Fibroblast of pulmonary artery (primary cell): ENCODE results near the gene AARS2.

ENCODE experiments used
- DNase-seq: peaks from one replicate; pipeline ENCODE4 v3.0.0-alpha.2; 2010; ENCODE audit warnings: low read depth
- H3K4me3 ChIP-seq: replicated peaks from 2 replicates; pipeline ENCODE4 v1.5.1; 2011; ENCODE audit warnings: low read depth, mild to moderate bottlenecking, control low read depth, low read length, moderate library complexity
- TF ChIP-seq, protein P1 (sequence below): IDR thresholded peaks from 2 replicates; pipeline ENCODE4 v1.5.1; 2011; ENCODE audit warnings: mild to moderate bottlenecking, control low read depth, low read length, inconsistent platforms; ENCODE audit errors: missing control alignments

The AARS2 gene

DNA sequence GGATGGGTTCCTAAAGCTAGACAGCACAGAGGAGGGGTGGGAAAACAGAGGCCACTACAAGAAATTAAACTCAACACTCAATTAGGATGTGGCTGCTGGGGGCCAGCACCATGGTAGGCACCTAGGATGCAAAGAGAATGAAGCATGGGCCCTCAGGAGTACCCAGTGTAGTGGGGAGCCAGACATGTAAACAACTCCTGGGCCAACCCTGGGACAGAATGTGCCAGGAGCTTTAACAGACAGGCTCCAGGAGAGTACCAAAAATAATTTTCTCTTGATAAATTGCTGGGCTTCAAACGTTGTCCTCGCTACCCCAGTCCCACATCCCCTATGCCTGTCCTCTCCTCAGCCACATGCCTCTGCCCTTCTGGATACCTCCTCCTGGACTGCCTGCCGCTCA lies 41.2 kb downstream of the AARS2 start:
- TF ChIP-seq, protein P1, sequence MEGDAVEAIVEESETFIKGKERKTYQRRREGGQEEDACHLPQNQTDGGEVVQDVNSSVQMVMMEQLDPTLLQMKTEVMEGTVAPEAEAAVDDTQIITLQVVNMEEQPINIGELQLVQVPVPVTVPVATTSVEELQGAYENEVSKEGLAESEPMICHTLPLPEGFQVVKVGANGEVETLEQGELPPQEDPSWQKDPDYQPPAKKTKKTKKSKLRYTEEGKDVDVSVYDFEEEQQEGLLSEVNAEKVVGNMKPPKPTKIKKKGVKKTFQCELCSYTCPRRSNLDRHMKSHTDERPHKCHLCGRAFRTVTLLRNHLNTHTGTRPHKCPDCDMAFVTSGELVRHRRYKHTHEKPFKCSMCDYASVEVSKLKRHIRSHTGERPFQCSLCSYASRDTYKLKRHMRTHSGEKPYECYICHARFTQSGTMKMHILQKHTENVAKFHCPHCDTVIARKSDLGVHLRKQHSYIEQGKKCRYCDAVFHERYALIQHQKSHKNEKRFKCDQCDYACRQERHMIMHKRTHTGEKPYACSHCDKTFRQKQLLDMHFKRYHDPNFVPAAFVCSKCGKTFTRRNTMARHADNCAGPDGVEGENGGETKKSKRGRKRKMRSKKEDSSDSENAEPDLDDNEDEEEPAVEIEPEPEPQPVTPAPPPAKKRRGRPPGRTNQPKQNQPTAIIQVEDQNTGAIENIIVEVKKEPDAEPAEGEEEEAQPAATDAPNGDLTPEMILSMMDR: no peak
- no peak for DNase-seq
- no peak overlapping the region for H3K4me3 ChIP-seq

DNA sequence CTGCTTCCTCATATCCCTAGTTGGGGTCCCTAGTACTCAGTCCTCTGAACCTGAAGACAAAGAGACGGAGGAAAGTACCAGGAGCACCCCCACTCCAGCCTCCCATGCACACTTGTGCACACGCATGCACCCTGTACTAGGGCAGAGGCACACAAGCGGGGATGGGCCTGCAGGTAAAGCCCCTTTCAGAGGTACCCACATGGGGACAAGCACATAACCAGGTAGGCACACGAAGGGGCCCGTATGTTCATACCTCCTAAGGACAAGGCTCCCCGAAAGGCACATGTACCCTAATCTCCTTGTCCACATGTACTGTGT lies 41.8 kb downstream of the AARS2 start:
- DNase-seq: no peak
- H3K4me3 ChIP-seq: no peak overlapping the region
- TF ChIP-seq, protein P1: no peak

DNA sequence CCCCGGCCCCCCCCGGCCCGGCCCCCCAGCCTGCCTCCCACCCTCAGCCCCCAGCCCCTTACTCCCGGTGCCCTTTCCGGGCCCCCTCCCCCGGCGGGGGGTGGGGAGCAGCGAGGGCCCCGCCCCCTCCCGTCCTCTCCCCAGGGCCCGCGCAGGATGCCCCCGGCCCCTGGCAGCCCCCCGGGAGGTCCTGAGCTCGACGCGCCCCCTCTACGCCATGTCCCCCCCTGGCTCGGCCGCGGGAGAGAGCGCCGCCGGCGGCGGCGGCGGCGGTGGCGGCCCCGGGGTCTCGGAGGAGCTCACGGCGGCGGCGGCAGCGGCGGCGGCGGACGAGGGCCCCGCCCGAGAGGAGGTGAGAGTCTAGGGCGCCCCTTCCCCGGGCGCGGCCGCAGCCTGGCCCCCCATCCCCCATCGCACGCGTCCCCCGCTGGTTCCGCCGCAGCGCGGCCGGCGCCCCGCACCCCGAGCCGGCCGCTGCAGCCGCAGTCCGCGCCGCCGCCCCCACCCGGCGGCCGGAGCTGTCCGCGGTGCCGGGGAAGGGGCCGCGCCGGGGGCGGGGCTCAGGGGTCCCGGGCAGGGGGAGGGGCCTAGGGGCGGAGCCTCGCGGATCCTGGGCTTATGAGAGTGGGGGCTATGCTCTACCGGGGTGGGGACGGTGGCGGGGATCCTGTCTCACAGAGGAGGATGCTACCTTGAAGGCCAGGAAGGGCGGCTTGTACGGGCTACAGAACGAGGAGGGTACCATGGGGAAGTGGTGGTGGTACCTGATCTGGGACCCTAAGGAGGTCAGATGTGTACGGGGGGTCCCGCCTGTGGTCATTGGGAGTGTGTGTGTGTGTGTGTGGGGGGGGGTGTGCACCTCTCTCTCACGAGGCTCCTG lies 42.4 kb downstream of the AARS2 start:
- no peak overlapping the region for H3K4me3 ChIP-seq
- TF ChIP-seq, protein P1: no peak

DNA sequence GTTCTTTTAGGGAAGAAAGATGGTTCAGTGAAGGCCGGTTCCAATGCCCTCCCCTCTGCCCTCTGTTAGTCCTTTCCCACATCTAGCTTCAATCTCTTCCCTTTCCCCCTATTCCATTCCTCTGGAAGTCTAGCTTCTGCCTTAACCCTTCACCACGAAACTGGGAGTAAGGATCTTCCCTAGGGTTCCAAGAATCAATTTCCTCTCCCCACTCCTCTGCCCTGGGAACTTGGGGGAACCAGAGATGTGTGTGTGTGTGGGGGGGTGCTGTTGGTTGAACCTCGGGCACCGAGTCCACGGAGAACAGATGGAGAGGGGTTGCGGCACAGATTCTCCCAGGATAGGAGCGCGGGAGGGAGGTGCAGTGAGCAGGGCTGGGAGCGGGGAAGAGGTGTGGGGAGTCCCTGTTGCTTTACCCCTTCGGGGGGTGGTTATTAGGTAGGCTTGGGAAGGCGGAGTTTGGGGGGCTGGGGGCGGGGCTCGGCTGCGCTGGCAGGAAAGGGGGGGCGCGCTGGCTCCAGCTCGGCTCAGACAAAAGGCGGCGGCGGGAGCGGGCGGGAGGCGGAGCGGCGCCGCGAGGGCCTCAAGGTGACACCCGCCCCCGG lies 43.1 kb downstream of the AARS2 start, which contains the start of gene TMEM151B:
TSS of gene TMEM151B (plus strand) at position 530 of the 605 bp plus-strand sequence. CDS start 293 bp downstream, outside the sequence.
- H3K4me3 ChIP-seq: no peak within 1 kb of the TSS
- TF ChIP-seq, protein P1: no peak
- DNase-seq: no peak

More for the DNA sequence above, 42.4 kb downstream of the AARS2 start:
- DNase-seq: no peak

DNA sequence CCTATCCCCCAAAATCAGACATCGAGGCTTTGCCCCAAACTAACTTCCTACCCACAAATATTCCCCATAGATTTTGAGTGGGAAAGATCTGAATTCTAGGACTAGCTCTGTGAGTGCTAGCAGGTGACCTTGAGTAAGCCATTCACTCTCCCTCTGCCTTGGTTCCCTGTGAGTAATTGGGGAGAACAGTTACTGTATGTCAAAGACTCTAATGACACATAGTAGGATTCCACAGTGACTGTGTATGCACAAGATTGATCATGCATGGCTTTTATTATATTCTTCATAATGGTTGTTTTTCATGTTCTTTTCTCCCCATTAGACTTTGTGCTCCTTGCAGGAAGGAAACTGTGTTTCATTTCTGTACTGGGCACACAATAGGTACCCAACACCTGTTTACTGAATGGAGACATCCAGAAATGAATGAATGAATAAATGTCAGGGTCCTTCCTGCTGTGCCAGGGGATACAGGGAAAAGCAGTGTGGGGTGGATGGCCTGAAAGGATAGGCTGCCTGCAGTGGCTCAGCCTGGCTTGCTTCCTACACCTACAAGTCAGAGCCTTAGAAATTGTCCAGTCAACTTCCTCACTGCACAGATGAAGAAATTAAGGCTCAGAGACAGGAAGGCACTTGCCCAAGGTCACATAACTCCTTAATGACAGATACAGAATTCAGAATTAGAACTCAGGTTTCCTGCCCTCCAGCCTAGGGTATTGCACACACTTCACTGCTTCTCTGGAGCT lies 43.8 kb downstream of the AARS2 start:
- DNase-seq: no peak
- TF ChIP-seq, protein P1: no peak
- no peak overlapping the region for H3K4me3 ChIP-seq

DNA sequence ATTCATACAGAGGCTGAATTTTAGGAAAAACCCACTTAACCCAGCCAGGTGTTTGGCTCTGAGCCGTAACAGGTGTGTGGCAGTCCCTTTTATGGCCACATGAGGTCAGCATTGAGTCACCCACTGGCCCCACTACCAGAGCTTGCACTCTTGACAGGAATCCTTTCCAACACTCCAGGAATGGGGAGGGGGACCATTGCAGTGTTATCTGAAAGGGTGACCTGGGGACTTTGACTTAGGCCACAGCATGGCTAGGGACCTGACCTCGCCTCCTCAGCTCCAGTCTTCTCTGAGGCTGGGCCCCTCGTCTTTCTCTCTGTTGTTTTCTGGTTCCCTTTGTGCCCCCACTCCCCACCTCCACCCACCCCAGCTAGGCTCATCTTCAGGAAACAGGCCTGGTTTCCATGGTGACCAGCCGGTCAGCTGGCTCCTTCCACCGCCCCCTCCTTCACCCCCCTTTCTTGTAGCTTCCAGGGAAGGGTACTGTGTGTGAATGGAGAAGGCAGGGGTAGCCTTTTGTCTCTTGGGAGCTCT lies 45.0 kb downstream of the AARS2 start:
- TF ChIP-seq, protein P1: peak; percentile 99
- peak; percentile 62 for DNase-seq
- no peak overlapping the region for H3K4me3 ChIP-seq
